ENCODE results near the gene SOBP.

Gene SOBP

DNA sequence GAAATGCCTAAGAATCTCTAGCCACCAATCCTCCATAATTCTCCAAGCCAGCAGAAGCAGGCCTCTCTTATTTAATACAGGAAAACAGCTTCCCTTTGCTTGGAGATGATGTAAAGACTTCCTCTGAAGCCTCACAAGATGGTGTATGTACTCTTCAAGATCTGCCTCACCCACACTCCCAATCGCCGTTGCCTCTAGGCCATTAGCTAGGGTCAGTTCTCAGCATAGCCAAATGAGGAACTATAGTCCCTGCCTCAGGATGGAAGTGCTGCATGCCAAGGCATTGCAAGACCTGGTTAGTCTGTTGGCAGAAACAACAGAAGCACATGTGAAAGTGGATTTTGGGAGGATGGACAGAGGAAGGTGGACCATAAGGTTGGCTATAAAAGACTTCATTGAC lies 195.1 kb downstream of the SOBP start:
- Histone ChIP-seq H3K4me3 (ENCODE audit: insufficient read depth in 1 of 2, low read depth in 1 of 2, low read length in 2 of 2) (no peak overlapping the region), H3K36me3 (ENCODE audit: control insufficient read depth in 1 of 2, insufficient read depth in 2 of 2, low read depth in 1 of 2, low read length in 2 of 2) (peaks cover 0 to 11% of the 10 kb centered on the region in 2 experiments), H2AK5ac (ENCODE audit: low read length, severe bottlenecking) (no peak overlapping the region), H2BK15ac (ENCODE audit: low read depth, poor library complexity, severe bottlenecking) (no peak overlapping the region), H3K27ac (ENCODE audit: low read length, poor library complexity, severe bottlenecking) (no peak overlapping the region), H2BK5ac (ENCODE audit: low read depth, low read length, poor library complexity, severe bottlenecking) (no peak overlapping the region), H4K91ac (ENCODE audit: low read length) (no peak overlapping the region), H4K8ac (ENCODE audit: low read length) (no peak overlapping the region), H3K79me1 (replicated peaks; ENCODE audit: low read length, poor library complexity, severe bottlenecking) (no peaks in the 10 kb centered on the region), H3K14ac (ENCODE audit: low read length in 2 of 2) (no peak overlapping the region), H3K27me3 (ENCODE audit: control insufficient read depth in 1 of 2, insufficient read depth in 1 of 2, low read length in 2 of 2) (no peaks in the 10 kb centered on the region), H3K23ac (ENCODE audit: low read length in 2 of 2) (no peak overlapping the region), H2BK120ac (ENCODE audit: low read depth, low read length) (no peak overlapping the region), H3K4ac (ENCODE audit: low read depth in 1 of 2, low read length in 2 of 2) (no peak overlapping the region), H3K4me2 (ENCODE audit: low read length, poor library complexity, severe bottlenecking) (no peak overlapping the region), H3K18ac (ENCODE audit: low read depth in 1 of 2, low read length in 2 of 2) (no peak overlapping the region), H3K4me1 (ENCODE audit: control insufficient read depth, insufficient read depth, low read depth, low read length) (no peaks in the 10 kb centered on the region), H2BK12ac (ENCODE audit: low read length in 2 of 2) (no peak overlapping the region), H3K9ac (ENCODE audit: low read length) (no peak overlapping the region), H3K9me3 (ENCODE audit: control insufficient read depth, low read length) (peaks cover 10% of the 10 kb centered on the region), H2AFZ (ENCODE audit: low read depth, low read length) (no peak overlapping the region)
- WGBS = 76% methylated on average over 2 of the region's 2 CpGs
- no peak for DNase-seq

DNA sequence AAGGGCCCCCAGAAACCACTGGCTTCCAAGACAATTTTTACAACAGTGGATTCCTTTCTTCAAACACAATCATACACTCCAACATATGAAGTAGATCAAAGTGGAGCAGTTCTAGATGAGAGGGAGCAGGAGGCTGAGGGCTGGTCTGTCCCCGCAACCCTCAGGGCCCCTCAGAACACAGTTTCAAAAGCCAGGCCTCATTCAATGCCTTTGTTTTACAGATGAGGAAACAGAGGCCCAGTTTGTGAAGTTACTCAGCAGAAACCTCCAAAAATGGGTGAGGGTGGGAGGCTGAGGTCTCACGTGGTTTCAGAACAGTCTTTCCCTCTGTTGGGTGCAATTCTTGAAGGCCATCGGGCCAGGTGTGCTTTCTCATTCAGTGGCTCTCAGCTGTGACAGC lies 199.3 kb downstream of the SOBP start:
- H3K14ac ChIP-seq (ENCODE audit: low read length in 2 of 2) = no peak overlapping the region
- H2AK5ac ChIP-seq (ENCODE audit: low read length, severe bottlenecking) = no peak overlapping the region
- DNase-seq = no peak
- H2BK5ac ChIP-seq (ENCODE audit: low read depth, low read length, poor library complexity, severe bottlenecking) = no peak overlapping the region
- no peaks in the 10 kb centered on the region for H3K79me1 ChIP-seq (replicated peaks; ENCODE audit: low read length, poor library complexity, severe bottlenecking)
- peak overlapping the region; percentile 82 to 83 for H3K18ac ChIP-seq (ENCODE audit: low read depth in 1 of 2, low read length in 2 of 2)
- WGBS = 92% methylated on average over 3 of the region's 3 CpGs
- no peak overlapping the region for H3K4me2 ChIP-seq (ENCODE audit: low read length, poor library complexity, severe bottlenecking)
- H3K9ac ChIP-seq (ENCODE audit: low read length) = peak overlapping the region; percentile 78
- no peak overlapping the region for H3K4me3 ChIP-seq (ENCODE audit: insufficient read depth in 1 of 2, low read depth in 1 of 2, low read length in 2 of 2)
- no peak overlapping the region for H4K91ac ChIP-seq (ENCODE audit: low read length)
- no peaks in the 10 kb centered on the region for H3K36me3 ChIP-seq (ENCODE audit: control insufficient read depth in 1 of 2, insufficient read depth in 2 of 2, low read depth in 1 of 2, low read length in 2 of 2)
- H2BK15ac ChIP-seq (ENCODE audit: low read depth, poor library complexity, severe bottlenecking) = no peak overlapping the region
- H3K27ac ChIP-seq (ENCODE audit: low read length, poor library complexity, severe bottlenecking) = no peak overlapping the region
- no peak overlapping the region for H2BK120ac ChIP-seq (ENCODE audit: low read depth, low read length)
- no peak overlapping the region for H3K4ac ChIP-seq (ENCODE audit: low read depth in 1 of 2, low read length in 2 of 2)
- peaks cover 6% of the 10 kb centered on the region for H3K4me1 ChIP-seq (ENCODE audit: control insufficient read depth, insufficient read depth, low read depth, low read length)
- no peaks in the 10 kb centered on the region for H3K27me3 ChIP-seq (ENCODE audit: control insufficient read depth in 1 of 2, insufficient read depth in 1 of 2, low read length in 2 of 2)
- peak overlapping the region; percentile 38 to 91 for H2BK12ac ChIP-seq (ENCODE audit: low read length in 2 of 2)
- H2AFZ ChIP-seq (ENCODE audit: low read depth, low read length) = no peak overlapping the region
- H3K9me3 ChIP-seq (ENCODE audit: control insufficient read depth, low read length) = no peaks in the 10 kb centered on the region
- H4K8ac ChIP-seq (ENCODE audit: low read length) = peak overlapping the region; percentile 73
- H3K23ac ChIP-seq (ENCODE audit: low read length in 2 of 2) = no peak overlapping the region

DNA sequence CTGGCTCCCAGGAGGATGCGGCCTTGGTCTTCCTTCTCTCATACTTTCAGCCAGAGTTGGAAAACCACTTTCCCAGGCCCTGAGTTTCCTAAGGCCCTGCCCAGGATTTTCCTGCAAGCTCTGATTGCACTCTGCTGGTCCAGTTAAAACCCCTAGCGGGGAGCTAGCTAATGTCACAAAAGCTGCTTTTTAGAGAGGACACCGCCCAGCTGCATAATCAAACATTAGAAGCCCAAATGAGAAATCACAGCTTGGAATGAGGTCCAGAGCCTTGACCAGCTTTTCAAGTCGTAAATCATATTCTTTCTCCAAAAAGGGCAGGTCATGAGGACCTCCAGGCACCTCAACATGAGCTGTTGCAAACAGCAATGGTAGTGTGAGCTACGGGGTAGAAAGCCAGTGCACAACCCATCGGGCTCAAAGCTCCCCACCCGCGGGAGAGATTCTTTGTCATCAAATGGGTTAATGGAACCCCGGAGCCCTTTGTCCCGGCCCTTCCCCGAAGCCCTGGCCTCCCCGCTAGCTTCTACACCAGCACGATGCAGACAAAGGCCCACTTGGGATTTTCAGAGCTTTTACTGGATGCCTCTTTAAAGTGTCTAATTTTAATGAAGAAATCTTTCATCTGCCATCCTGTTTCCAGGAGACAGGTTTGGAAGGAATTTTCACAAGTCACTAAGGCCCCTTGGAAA lies 200.2 kb downstream of the SOBP start:
- H2BK5ac ChIP-seq (ENCODE audit: low read depth, low read length, poor library complexity, severe bottlenecking) = no peak overlapping the region
- no peak for DNase-seq
- no peak overlapping the region for H3K4me2 ChIP-seq (ENCODE audit: low read length, poor library complexity, severe bottlenecking)
- H4K91ac ChIP-seq (ENCODE audit: low read length) = no peak overlapping the region
- no peaks in the 10 kb centered on the region for H3K27me3 ChIP-seq (ENCODE audit: control insufficient read depth in 1 of 2, insufficient read depth in 1 of 2, low read length in 2 of 2)
- peak overlapping the region; percentile 78 for H3K9ac ChIP-seq (ENCODE audit: low read length)
- peak overlapping the region in 1 of 2 experiments; percentile 61 for H3K4me3 ChIP-seq (ENCODE audit: insufficient read depth in 1 of 2, low read depth in 1 of 2, low read length in 2 of 2)
- peak overlapping the region; percentile 40 for H2BK15ac ChIP-seq (ENCODE audit: low read depth, poor library complexity, severe bottlenecking)
- no peaks in the 10 kb centered on the region for H3K79me1 ChIP-seq (replicated peaks; ENCODE audit: low read length, poor library complexity, severe bottlenecking)
- 87% methylated on average over 12 of the region's 13 CpGs for WGBS
- no peaks in the 10 kb centered on the region for H3K36me3 ChIP-seq (ENCODE audit: control insufficient read depth in 1 of 2, insufficient read depth in 2 of 2, low read depth in 1 of 2, low read length in 2 of 2)
- peak overlapping the region in 1 of 2 experiments; percentile 83 for H3K14ac ChIP-seq (ENCODE audit: low read length in 2 of 2)
- peak overlapping the region in 1 of 2 experiments; percentile 83 for H3K18ac ChIP-seq (ENCODE audit: low read depth in 1 of 2, low read length in 2 of 2)
- H3K23ac ChIP-seq (ENCODE audit: low read length in 2 of 2) = no peak overlapping the region
- no peak overlapping the region for H2AK5ac ChIP-seq (ENCODE audit: low read length, severe bottlenecking)
- H3K27ac ChIP-seq (ENCODE audit: low read length, poor library complexity, severe bottlenecking) = no peak overlapping the region
- no peak overlapping the region for H3K4ac ChIP-seq (ENCODE audit: low read depth in 1 of 2, low read length in 2 of 2)
- H2AFZ ChIP-seq (ENCODE audit: low read depth, low read length) = no peak overlapping the region
- no peaks in the 10 kb centered on the region for H3K9me3 ChIP-seq (ENCODE audit: control insufficient read depth, low read length)
- peaks cover 6% of the 10 kb centered on the region for H3K4me1 ChIP-seq (ENCODE audit: control insufficient read depth, insufficient read depth, low read depth, low read length)
- peak overlapping the region; percentile 77 for H4K8ac ChIP-seq (ENCODE audit: low read length)
- no peak overlapping the region for H2BK120ac ChIP-seq (ENCODE audit: low read depth, low read length)
- peak overlapping the region in 1 of 2 experiments; percentile 91 for H2BK12ac ChIP-seq (ENCODE audit: low read length in 2 of 2)

DNA sequence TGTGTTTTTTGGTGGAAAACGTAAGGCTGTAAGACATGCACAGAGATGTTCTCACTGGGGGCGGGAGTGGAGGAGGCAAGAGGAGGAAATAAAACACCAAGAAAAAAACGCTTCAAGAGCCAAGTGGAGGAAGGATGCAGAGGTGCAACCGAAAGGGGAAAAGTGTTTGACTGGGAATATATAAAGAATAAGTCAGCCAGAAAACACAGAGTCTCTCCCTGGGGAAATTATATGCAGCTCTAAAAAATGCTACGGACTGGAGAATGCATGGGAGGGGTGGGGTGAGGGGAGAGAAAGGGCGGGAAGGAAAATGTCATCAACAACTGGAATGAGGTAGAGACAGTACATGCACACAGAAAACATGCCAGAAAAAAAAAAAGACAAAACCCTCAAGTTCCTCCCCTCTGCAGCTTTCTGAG lies 200.7 kb downstream of the SOBP start:
- no peak overlapping the region for H2BK120ac ChIP-seq (ENCODE audit: low read depth, low read length)
- H2BK5ac ChIP-seq (ENCODE audit: low read depth, low read length, poor library complexity, severe bottlenecking) = no peak overlapping the region
- H2AK5ac ChIP-seq (ENCODE audit: low read length, severe bottlenecking) = no peak overlapping the region
- H4K8ac ChIP-seq (ENCODE audit: low read length) = no peak overlapping the region
- no peaks in the 10 kb centered on the region for H3K36me3 ChIP-seq (ENCODE audit: control insufficient read depth in 1 of 2, insufficient read depth in 2 of 2, low read depth in 1 of 2, low read length in 2 of 2)
- no peak overlapping the region for H3K27ac ChIP-seq (ENCODE audit: low read length, poor library complexity, severe bottlenecking)
- peak overlapping the region; percentile 78 for H3K9ac ChIP-seq (ENCODE audit: low read length)
- no peak overlapping the region for H3K4me2 ChIP-seq (ENCODE audit: low read length, poor library complexity, severe bottlenecking)
- H3K27me3 ChIP-seq (ENCODE audit: control insufficient read depth in 1 of 2, insufficient read depth in 1 of 2, low read length in 2 of 2) = no peaks in the 10 kb centered on the region
- H3K4ac ChIP-seq (ENCODE audit: low read depth in 1 of 2, low read length in 2 of 2) = peak overlapping the region in 1 of 2 experiments; percentile 46
- no peak overlapping the region for H4K91ac ChIP-seq (ENCODE audit: low read length)
- 55% methylated on average over 4 of the region's 6 CpGs for WGBS
- H3K4me1 ChIP-seq (ENCODE audit: control insufficient read depth, insufficient read depth, low read depth, low read length) = peaks cover 6% of the 10 kb centered on the region
- no peaks in the 10 kb centered on the region for H3K9me3 ChIP-seq (ENCODE audit: control insufficient read depth, low read length)
- no peak overlapping the region for H3K14ac ChIP-seq (ENCODE audit: low read length in 2 of 2)
- H3K4me3 ChIP-seq (ENCODE audit: insufficient read depth in 1 of 2, low read depth in 1 of 2, low read length in 2 of 2) = peak overlapping the region in 1 of 2 experiments; percentile 61
- no peak for DNase-seq
- no peak overlapping the region for H3K18ac ChIP-seq (ENCODE audit: low read depth in 1 of 2, low read length in 2 of 2)
- H2AFZ ChIP-seq (ENCODE audit: low read depth, low read length) = no peak overlapping the region
- H3K23ac ChIP-seq (ENCODE audit: low read length in 2 of 2) = no peak overlapping the region
- no peak overlapping the region for H2BK12ac ChIP-seq (ENCODE audit: low read length in 2 of 2)
- peak overlapping the region; percentile 40 for H2BK15ac ChIP-seq (ENCODE audit: low read depth, poor library complexity, severe bottlenecking)
- no peaks in the 10 kb centered on the region for H3K79me1 ChIP-seq (replicated peaks; ENCODE audit: low read length, poor library complexity, severe bottlenecking)
